Ovary (tissue), 9 donors: ENCODE results near the gene STAT1. TPM values are rescaled to one million over a fixed set of nuclear protein-coding genes. Genes with fewer than 3 reads are reported as not detected.

Experiments used
- DNase-seq, 5 donors: peaks; one replicate each; pipeline ENCODE4 v3.0.0-alpha.2; 2019 to 2020
- H3K27ac ChIP-seq, 2 donors: fragments of 200-600 bp; one replicate each; pipeline versions ENCODE4 v1.5.1 to v1.8.0; 2019 to 2022
- H3K27me3 ChIP-seq: fragments of 200-600 bp; one replicate; pipeline ENCODE4 v1.8.0; 2022
- H3K36me3 ChIP-seq: fragments of 200-600 bp; sonication (generic); one replicate; pipeline ENCODE4 v1.5.1; 2019
- H3K4me1 ChIP-seq: one replicate; pipeline ENCODE4 v1.8.1; 2013; ENCODE audit warnings: mild to moderate bottlenecking, moderate library complexity; ENCODE audit not compliant: insufficient read depth
- H3K4me3 ChIP-seq: fragments of 200-600 bp; sonication (generic); one replicate; pipeline ENCODE4 v1.5.1; 2017
- H3K9me3 ChIP-seq, 2 donors: fragments of 200-600 bp in 1 of 2; sonication (generic) in 1 of 2; one replicate each; pipeline versions ENCODE4 v1.5.1 to v1.8.1; 2013 to 2019; ENCODE audit warnings: mild to moderate bottlenecking in 1 of 2, moderate library complexity in 1 of 2
- CTCF ChIP-seq, 3 donors: fragments of 450-650 bp in 2 of 3; fragments of 200-600 bp in 1 of 3; IDR thresholded peaks; one replicate each; pipeline versions ENCODE4 v1.5.1 to v1.8.0; 2016 to 2022; ENCODE audit warnings: antibody characterized with exemption in 3 of 3, mild to moderate bottlenecking in 1 of 3
- EP300 ChIP-seq: sonication (generic); formaldehyde crosslinking; IDR thresholded peaks from one replicate; pipeline ENCODE4 v1.6.1; 2017; ENCODE audit warnings: antibody characterized with exemption
- POLR2A ChIP-seq: fragments of 450-650 bp; IDR thresholded peaks from one replicate; pipeline ENCODE4 v1.6.1; 2017; ENCODE audit warnings: antibody characterized with exemption, mild to moderate bottlenecking, moderate library complexity
- WGBS, 3 donors: extraction: QIAGEN DNeasy Blood & Tissue Kit in 1 of 3; methylation state at CpG; one replicate each; pipeline versions ENCODE4 v1.1.5 to v1.1.7; 2013 to 2017; 5-methylcytosine and 5-hydroxymethylcytosine counted together
- intact Hi-C, 4 donors: fragments of 100-400 bp; cut with DNase I; formaldehyde crosslinking; loops; one replicate each; pipeline versions ENCODE4 v1.11.0 to v1.15.1; 2022 to 2023
- polyA plus RNA-seq, 2 donors: library from polyadenylated mRNA; stranded (reverse); fragments of 200-250 nt in 1 of 2; fragments of 350-450 nt in 1 of 2; fragmentation: Illumina TruSeq in 1 of 2; extraction: RNeasy Lipid Tissue Mini Kit (QIAGEN cat#74804) in 1 of 2; gene quantifications; one replicate each; pipeline ENCODE4 v1.2.3, GENCODE V29; 2013 to 2014
- total RNA-seq, 7 donors: library from RNA; depleted of rRNA in 2 of 7; stranded (reverse); fragments of >200 nt in 2 of 7; fragmentation: NEBNext Ultra II Directional in 3 of 7; extraction: Animal tissue kit (Norgen Biotek cat#: 25700) in 3 of 7; gene quantifications; one replicate each; pipeline versions ENCODE4 v1.1.0 to v1.2.4, GENCODE V29; 2016 to 2023
- donor health status: DM: no; HTN: no; CAD: no; lungs with moderate emphysema.
- donor health status: DM: no; HTN: no; CAD: no.
- donor health status: Bipolar disorder and iron deficiency.
- donor health status: DM: yes; HTN: yes; CAD: no.
- donor health status: DM: no; HTN: no; CAD: no.
- donor health status: DM: yes; HTN: yes; CAD: no.

Gene STAT1
- total and polyA plus RNA-seq, 9 donors: 27.3 to 89.2 (median 46.4) TPM

DNA sequence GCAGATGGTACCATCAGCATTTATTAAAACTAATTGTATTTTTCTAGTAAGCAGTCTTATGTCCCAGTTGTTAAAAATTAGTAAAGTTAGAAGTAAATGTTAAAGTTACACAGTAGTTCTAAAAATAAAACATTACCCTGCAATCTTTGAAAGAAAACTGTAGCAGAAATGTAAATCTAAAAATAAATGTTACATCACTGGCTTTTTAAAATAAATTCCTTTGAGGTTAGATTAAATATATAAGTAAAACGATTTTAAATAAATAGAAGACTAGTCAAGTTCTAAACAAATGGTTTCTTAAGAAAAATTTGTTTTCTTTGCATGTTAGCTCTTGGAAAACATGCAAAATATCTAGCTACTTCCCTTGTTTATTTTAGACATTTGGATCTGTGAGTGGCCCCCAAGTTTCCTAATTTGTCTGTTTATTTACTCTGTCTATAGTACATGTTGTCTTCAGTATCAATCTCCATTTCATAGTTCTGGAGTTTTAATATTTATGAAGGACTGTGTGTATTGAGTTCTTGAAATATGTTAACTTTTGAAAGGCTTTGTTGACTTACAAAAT is 75.1 kb downstream of the STAT1 start:
- no peaks in the 10 kb centered on the region for H3K36me3 ChIP-seq
- no peak overlapping the region for H3K4me3 ChIP-seq
- 5 to 10% (median 6%) methylated on average over 1 of the region's 1 CpG for WGBS, 3 donors
- H3K27ac ChIP-seq: peak overlapping the region in 1 of 2 donors; percentile 24
- no peaks in the 10 kb centered on the region for H3K27me3 ChIP-seq
- intact Hi-C loops: no loop called here
- no peaks in the 10 kb centered on the region for H3K4me1 ChIP-seq
- no peaks in the 10 kb centered on the region for H3K9me3 ChIP-seq
- no peak for DNase-seq
- TF ChIP-seq EP300 (no peak), POLR2A (no peak)

GRCh38 chr2:190935054-190935453 is 78.9 kb downstream of the STAT1 start:
- no peak for TF ChIP-seq POLR2A
- no peak for TF ChIP-seq CTCF (IDR thresholded peaks at IDR 0.05)
- TF ChIP-seq EP300: no peak
- Histone ChIP-seq H3K4me3 (no peak overlapping the region), H3K9me3 (no peaks in the 10 kb centered on the region), H3K36me3 (no peaks in the 10 kb centered on the region), H3K4me1 (peaks cover under 1% of the 10 kb centered on the region), H3K27ac (no peak overlapping the region), H3K27me3 (no peaks in the 10 kb centered on the region)
- intact Hi-C loops: no loop called here
- no peak for DNase-seq

DNA sequence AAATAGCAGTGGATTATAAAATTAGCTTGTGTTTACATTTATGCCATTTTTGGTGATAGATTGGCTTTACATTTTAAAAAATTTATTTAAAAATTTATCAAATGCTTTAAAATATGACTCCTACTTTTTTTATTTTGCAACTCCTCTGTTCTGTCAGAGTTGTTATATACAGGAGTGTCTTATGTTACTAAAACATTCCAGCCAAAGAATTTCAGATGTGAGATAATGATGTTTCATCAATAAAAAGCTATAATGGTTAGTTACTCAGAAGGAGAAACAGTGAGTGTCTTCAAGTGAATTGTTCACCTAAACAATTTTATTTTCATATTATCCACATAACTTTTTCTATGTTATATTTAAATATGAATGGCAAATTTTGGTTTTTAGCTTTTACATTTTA is 80.6 kb downstream of the STAT1 start:
- TF ChIP-seq POLR2A: no peak
- H3K36me3 ChIP-seq: no peaks in the 10 kb centered on the region
- no peaks in the 10 kb centered on the region for H3K9me3 ChIP-seq
- H3K4me3 ChIP-seq: no peak overlapping the region
- intact Hi-C loops: no loop called here
- peaks cover 2% of the 10 kb centered on the region for H3K4me1 ChIP-seq
- no peak overlapping the region for H3K27ac ChIP-seq
- no peak for DNase-seq
- H3K27me3 ChIP-seq: no peaks in the 10 kb centered on the region

- H3K4me3 ChIP-seq: no peak overlapping the region
- TF ChIP-seq EP300: no peak
- intact Hi-C loops: no loop called here
- peaks cover 2% of the 10 kb centered on the region for H3K4me1 ChIP-seq
- DNase-seq: no peak
- WGBS, 3 donors: 85 to 91% (median 88%) methylated on average over 1 of the region's 1 CpG
- H3K27ac ChIP-seq: no peak overlapping the region
- no peaks in the 10 kb centered on the region for H3K9me3 ChIP-seq
- H3K27me3 ChIP-seq: no peaks in the 10 kb centered on the region
- no peaks in the 10 kb centered on the region for H3K36me3 ChIP-seq
Observed at GRCh38 chr2:190932514-190932913, 81.5 kb downstream of the STAT1 start.

GRCh38 chr2:190930411-190930810 is 83.6 kb downstream of the STAT1 start:
- Histone ChIP-seq H3K9me3 (no peaks in the 10 kb centered on the region), H3K4me1 (peaks cover 3% of the 10 kb centered on the region), H3K27ac (no peak overlapping the region), H3K36me3 (no peaks in the 10 kb centered on the region), H3K4me3 (no peak overlapping the region), H3K27me3 (no peaks in the 10 kb centered on the region)
- DNase-seq: no peak
- 95 to 97% (median 95%) methylated on average over 3 of the region's 3 CpGs for WGBS, 3 donors
- intact Hi-C loops: no loop called here
- TF ChIP-seq CTCF (IDR thresholded peaks at IDR 0.05): no peak
- no peak for TF ChIP-seq EP300
- TF ChIP-seq POLR2A: no peak

DNA sequence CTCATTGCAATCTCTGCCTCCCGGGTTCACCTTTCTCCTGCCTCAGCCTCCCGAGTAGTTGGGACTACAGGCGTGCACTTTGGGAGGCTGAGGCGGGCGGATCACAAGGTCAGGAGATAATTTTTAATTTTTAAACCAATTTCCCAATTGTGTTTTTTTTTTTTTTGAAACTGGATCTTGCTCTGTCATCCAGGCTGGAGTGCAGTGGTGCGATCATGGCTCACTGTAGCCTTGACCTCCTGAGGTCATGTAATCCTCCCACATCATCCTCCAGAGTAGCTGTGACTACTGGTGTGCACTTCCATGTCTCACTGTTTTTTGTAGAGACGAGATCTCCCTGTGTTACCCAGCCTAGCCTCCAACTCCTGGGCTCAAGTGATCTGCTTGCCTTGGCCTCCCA is 84.1 kb downstream of the STAT1 start:
- intact Hi-C loops: no loop called here
- Histone ChIP-seq H3K27me3 (no peaks in the 10 kb centered on the region), H3K4me1 (peaks cover 3% of the 10 kb centered on the region), H3K9me3 (no peaks in the 10 kb centered on the region), H3K36me3 (no peaks in the 10 kb centered on the region), H3K27ac (no peak overlapping the region), H3K4me3 (no peak overlapping the region)
- 64 to 78% (median 69%) methylated on average over 7 of the region's 7 CpGs for WGBS, 3 donors
- TF ChIP-seq EP300 (no peak), POLR2A (no peak), CTCF (IDR thresholded peaks at IDR 0.05) (no peak)
- no peak for DNase-seq
